ENCODE data around the gene GJD3. TPM values are rescaled to one million over a fixed set of nuclear protein-coding genes. Genes with fewer than 3 reads are reported as not detected.
A peak's percentile ranks its signal among the peaks of the same experiment; 100 is the strongest.

The GJD3 gene
- total RNA-seq, 4 donors from 2014 or later: 0.83 to 3.8 TPM; not detected in 2

- intact Hi-C loops (cut with DNase I; ENCODE audit: low total_unique reads): no loop called here
- no peak for TF ChIP-seq CTCF (IDR thresholded peaks at IDR 0.05)
- TF ChIP-seq POLR2A (IDR thresholded peaks at IDR 0.05): no peak
- H3K4me3 ChIP-seq: no peak overlapping the region
- H3K4me1 ChIP-seq: peaks cover 23 to 70% of the 10 kb centered on the region in 2 donors
- no peaks in the 10 kb centered on the region for H3K36me3 ChIP-seq
- no peak for DNase-seq
- no peaks in the 10 kb centered on the region for H3K27me3 ChIP-seq
- no peaks in the 10 kb centered on the region for H3K9me3 ChIP-seq
- peak overlapping the region; percentile 83 to 95 for H3K27ac ChIP-seq
Measured at GRCh38 chr17:40326014-40326831, 38.3 kb downstream of the GJD3 start.

- peaks cover 14 to 64% of the 10 kb centered on the region in 2 donors for H3K4me1 ChIP-seq
- H3K27ac ChIP-seq: peak overlapping the region; percentile 83 to 95
- H3K27me3 ChIP-seq: no peaks in the 10 kb centered on the region
- intact Hi-C loops (cut with DNase I; ENCODE audit: low total_unique reads): no loop called here
- TF ChIP-seq CTCF (IDR thresholded peaks at IDR 0.05) (no peak), POLR2A (IDR thresholded peaks at IDR 0.05) (no peak)
- no peak overlapping the region for H3K4me3 ChIP-seq
- no peak for DNase-seq
- H3K36me3 ChIP-seq: no peaks in the 10 kb centered on the region
- H3K9me3 ChIP-seq: no peaks in the 10 kb centered on the region
Measured at GRCh38 chr17:40325156-40326013, 39.2 kb downstream of the GJD3 start.

GRCh38 chr17:40323391-40324381 lies 40.9 kb downstream of the GJD3 start:
- Histone ChIP-seq H3K27me3 (no peaks in the 10 kb centered on the region), H3K9me3 (no peaks in the 10 kb centered on the region), H3K27ac (peak overlapping the region; percentile 83 to 95), H3K36me3 (no peaks in the 10 kb centered on the region), H3K4me3 (no peak overlapping the region), H3K4me1 (peaks cover 14 to 69% of the 10 kb centered on the region in 2 donors)
- DNase-seq: peak in 1 of 2 donors; percentile 88
- intact Hi-C loops (cut with DNase I; ENCODE audit: low total_unique reads): no loop called here
- TF ChIP-seq CTCF (IDR thresholded peaks at IDR 0.05) (no peak), POLR2A (IDR thresholded peaks at IDR 0.05) (no peak)

- TF ChIP-seq CTCF (IDR thresholded peaks at IDR 0.05): no peak
- TF ChIP-seq POLR2A (IDR thresholded peaks at IDR 0.05): no peak
- no peaks in the 10 kb centered on the region for H3K9me3 ChIP-seq
- DNase-seq: peak; percentile 73 to 77
- peaks cover 14 to 63% of the 10 kb centered on the region in 2 donors for H3K4me1 ChIP-seq
- peak overlapping the region; percentile 83 to 95 for H3K27ac ChIP-seq
- H3K4me3 ChIP-seq: peak overlapping the region; percentile 8 to 28
- intact Hi-C loops (cut with DNase I; ENCODE audit: low total_unique reads): no loop called here
- no peaks in the 10 kb centered on the region for H3K36me3 ChIP-seq
- no peaks in the 10 kb centered on the region for H3K27me3 ChIP-seq
Measured at GRCh38 chr17:40322358-40323315, 41.9 kb downstream of the GJD3 start.

Data from uterus (tissue), 4 donors.